H9 (cell line): ENCODE measurements around the gene SLC26A5. TPM values are rescaled to one million over a fixed set of nuclear protein-coding genes. Genes with fewer than 3 reads are reported as not detected.

Experiments
- DNase-seq: peaks from one replicate; pipeline ENCODE4 v3.0.0-alpha.2; 2017
- H2AFZ ChIP-seq: one replicate; pipeline ENCODE4 v1.6.1; 2013; ENCODE audit warnings: mild to moderate bottlenecking, low read length, control low read depth, moderate library complexity
- H2AK5ac ChIP-seq: 2 replicates; pipeline ENCODE4 v1.6.1; 2013; ENCODE audit warnings: low read length, control low read depth, mixed read lengths; ENCODE audit not compliant: insufficient read length
- H2BK120ac ChIP-seq: one replicate; pipeline ENCODE4 v1.6.1; 2013; ENCODE audit warnings: low read depth, mild to moderate bottlenecking, low read length, control low read depth, inconsistent platforms; ENCODE audit not compliant: poor library complexity, severe bottlenecking
- H2BK12ac ChIP-seq: 2 replicates; pipeline ENCODE4 v1.6.1; 2013; ENCODE audit warnings: low read length, control low read depth, mixed read lengths, low read depth; ENCODE audit not compliant: insufficient read length
- H2BK15ac ChIP-seq: 2 replicates; pipeline ENCODE4 v1.6.1; 2013; ENCODE audit warnings: low read depth, low read length, control low read depth
- H2BK20ac ChIP-seq: one replicate; pipeline ENCODE4 v1.6.1; 2013; ENCODE audit warnings: low read depth, mild to moderate bottlenecking, low read length, control low read depth, inconsistent platforms; ENCODE audit not compliant: poor library complexity, severe bottlenecking
- H2BK5ac ChIP-seq: 2 replicates; pipeline ENCODE4 v1.6.1; 2013; ENCODE audit warnings: low read length, control low read depth, mixed read lengths; ENCODE audit not compliant: insufficient read length
- H3K14ac ChIP-seq: 2 replicates; pipeline ENCODE4 v1.6.1; 2013; ENCODE audit warnings: low read length, control low read depth; ENCODE audit not compliant: insufficient read depth
- H3K18ac ChIP-seq: 2 replicates; pipeline ENCODE4 v1.6.1; 2013; ENCODE audit warnings: low read depth, mild to moderate bottlenecking, mixed read lengths, low read length, control low read depth; ENCODE audit not compliant: insufficient read length
- H3K23ac ChIP-seq: 2 replicates; pipeline ENCODE4 v1.6.1; 2013; ENCODE audit warnings: low read length, control low read depth, mixed read lengths, low read depth; ENCODE audit not compliant: insufficient read length
- H3K23me2 ChIP-seq: 2 replicates; pipeline ENCODE4 v1.6.1; 2013; ENCODE audit warnings: low read depth, mild to moderate bottlenecking, mixed read lengths, low read length, control low read depth; ENCODE audit not compliant: insufficient read length, poor library complexity, severe bottlenecking
- H3K27ac ChIP-seq: 2 replicates; pipeline ENCODE4 v1.5.1; 2013; ENCODE audit warnings: low read length, control low read depth, mixed read lengths, low read depth; ENCODE audit not compliant: insufficient read length
- H3K27me3 ChIP-seq: 2 replicates; pipeline ENCODE4 v1.6.1; 2013; ENCODE audit warnings: low read length, control low read depth, inconsistent platforms; ENCODE audit not compliant: insufficient read depth
- H3K4ac ChIP-seq: 2 replicates; pipeline ENCODE4 v1.6.1; 2013; ENCODE audit warnings: low read depth, mild to moderate bottlenecking, control low read depth, inconsistent platforms, low read length, moderate library complexity
- H3K4me1 ChIP-seq: 2 replicates; pipeline ENCODE4 v1.6.1; 2013; ENCODE audit warnings: low read length, control low read depth, inconsistent platforms; ENCODE audit not compliant: insufficient read depth
- H3K4me2 ChIP-seq: 2 replicates; pipeline ENCODE4 v1.6.1; 2013; ENCODE audit warnings: low read length, control low read depth, mixed read lengths; ENCODE audit not compliant: insufficient read length, insufficient read depth
- H3K56ac ChIP-seq: 2 replicates; pipeline ENCODE4 v1.6.1; 2013; ENCODE audit warnings: low read depth, mild to moderate bottlenecking, mixed read lengths, low read length, control low read depth; ENCODE audit not compliant: insufficient read length
- H3K79me1 ChIP-seq: 2 replicates; pipeline ENCODE4 v1.6.1; 2013; ENCODE audit warnings: low read depth, mild to moderate bottlenecking, moderate library complexity, low read length, control low read depth, inconsistent platforms; ENCODE audit not compliant: insufficient read depth, poor library complexity, severe bottlenecking
- H3K79me2 ChIP-seq: 2 replicates; pipeline ENCODE4 v1.6.1; 2013; ENCODE audit warnings: low read length, control low read depth, inconsistent platforms; ENCODE audit not compliant: insufficient read depth
- H3K9ac ChIP-seq: 2 replicates; pipeline ENCODE4 v1.6.1; 2013; ENCODE audit warnings: low read length, control low read depth, mixed read lengths; ENCODE audit not compliant: insufficient read length; ENCODE audit errors: extremely low read depth
- H3K9me3 ChIP-seq: one replicate; pipeline ENCODE4 v1.6.1; 2013; ENCODE audit warnings: low read depth, low read length, inconsistent platforms; ENCODE audit not compliant: control insufficient read depth
- H3T11ph ChIP-seq: one replicate; pipeline ENCODE4 v1.6.1; 2013; ENCODE audit warnings: mild to moderate bottlenecking, low read length, control low read depth, inconsistent platforms
- H4K20me1 ChIP-seq: one replicate; pipeline ENCODE4 v1.6.1; 2013; ENCODE audit not compliant: control insufficient read depth, insufficient read length, insufficient read depth
- H4K5ac ChIP-seq: 2 replicates; pipeline ENCODE4 v1.6.1; 2013; ENCODE audit warnings: low read depth, mild to moderate bottlenecking, mixed read lengths, low read length, control low read depth; ENCODE audit not compliant: insufficient read length
- H4K8ac ChIP-seq: replicated peaks from 2 replicates; pipeline ENCODE4 v1.6.1; 2013; ENCODE audit warnings: low read length, control low read depth, mixed read lengths, low read depth; ENCODE audit not compliant: insufficient read length
- H4K91ac ChIP-seq: 2 replicates; pipeline ENCODE4 v1.6.1; 2013; ENCODE audit warnings: low read depth, mild to moderate bottlenecking, moderate library complexity, mixed read lengths, low read length, control low read depth; ENCODE audit not compliant: insufficient read length
- H3K27ac Mint-ChIP-seq, 3 experiments: 2 replicates in 2 of 3; 3 replicates in 1 of 3; pipeline ENCODE4 v1.8.0; 2020 to 2021; ENCODE audit warnings: mixed read lengths in 3 of 3, mild to moderate bottlenecking in 1 of 3, moderate library complexity in 1 of 3
- H3K27me3 Mint-ChIP-seq: 2 replicates; pipeline ENCODE4 v1.8.0; 2021; ENCODE audit warnings: low read depth, mild to moderate bottlenecking, moderate library complexity, mixed read lengths
- H3K36me3 Mint-ChIP-seq, 3 experiments: 2 replicates in 2 of 3; 3 replicates in 1 of 3; pipeline ENCODE4 v1.8.0; 2020 to 2021; ENCODE audit warnings: low read depth in 3 of 3, mixed read lengths in 3 of 3; ENCODE audit not compliant: insufficient read depth in 1 of 3
- H3K4me1 Mint-ChIP-seq, 2 experiments: 2 replicates each; pipeline ENCODE4 v1.8.0; 2020; ENCODE audit warnings: mixed read lengths in 2 of 2
- H3K4me3 Mint-ChIP-seq, 2 experiments: 2 replicates in 1 of 2; 3 replicates in 1 of 2; pipeline ENCODE4 v1.8.0; 2020 to 2021; ENCODE audit warnings: mild to moderate bottlenecking in 2 of 2, mixed read lengths in 2 of 2, moderate library complexity in 1 of 2
- H3K9me3 Mint-ChIP-seq, 2 experiments: 2 replicates in 1 of 2; 3 replicates in 1 of 2; pipeline ENCODE4 v1.8.0; 2020; ENCODE audit warnings: mild to moderate bottlenecking in 2 of 2, mixed read lengths in 2 of 2, moderate library complexity in 1 of 2
- CTCF ChIP-seq: fragments of 200-600 bp; sonication (generic); conservative IDR thresholded peaks from 3 replicates; pipeline ENCODE4 v1.8.0; 2021; ENCODE audit warnings: antibody characterized with exemption, mild to moderate bottlenecking
- WGBS: extraction: QIAGEN DNeasy Blood & Tissue Kit; methylation state at CpG from one replicate; pipeline ENCODE4 v1.1.7; 2013; ENCODE audit warnings: missing lambda C conversion rate, low lambda C conversion rate, mixed read lengths; ENCODE audit not compliant: insufficient read length; ENCODE audit errors: extremely low coverage; 5-methylcytosine and 5-hydroxymethylcytosine counted together
- total RNA-seq: library from RNA; stranded (reverse); gene quantifications from 2 replicates; pipeline ENCODE4 v1.2.1, GENCODE V29; 2021

Gene SLC26A5
- total RNA-seq, 1 experiment from 2014 or later: not detected

DNA sequence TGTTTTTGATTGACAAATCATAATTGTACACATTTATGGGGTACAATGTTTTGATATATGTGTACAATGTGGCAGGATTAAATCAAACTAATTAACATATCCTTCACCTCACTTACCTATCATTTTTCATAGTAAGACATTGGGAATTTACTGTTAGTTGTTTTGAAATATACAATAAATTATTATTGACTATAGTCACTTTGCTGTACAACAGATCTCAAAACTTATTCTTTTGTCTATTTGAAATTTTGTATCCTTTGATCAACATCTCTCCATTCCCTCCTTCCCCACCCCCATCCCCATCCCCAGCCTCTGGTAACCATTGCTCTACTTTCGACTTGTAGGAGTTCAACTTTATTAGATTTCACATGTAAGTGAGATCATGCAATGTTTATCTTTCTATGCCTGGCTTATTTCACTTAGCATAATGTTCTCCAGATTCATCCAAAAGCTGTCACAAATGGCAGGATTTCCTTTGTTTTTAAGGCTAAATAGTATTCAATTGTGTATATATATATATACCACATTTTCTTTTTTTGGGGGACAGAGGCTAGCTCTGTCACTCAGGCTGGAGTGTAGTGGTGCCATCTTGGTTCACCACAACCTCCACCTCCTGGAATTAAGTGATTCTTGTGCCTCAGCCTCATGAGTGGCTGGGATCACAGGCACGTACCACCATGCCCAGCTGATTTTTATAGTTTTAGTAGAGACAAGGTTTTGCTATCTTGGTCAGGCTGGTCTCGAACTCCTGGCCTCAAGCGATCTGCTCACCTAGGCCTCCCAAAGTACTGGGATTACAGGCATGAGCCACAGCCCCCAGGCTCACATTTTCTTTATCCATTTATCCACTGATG, 23.3 kb upstream of the SLC26A5 start:
- H3T11ph ChIP-seq: no peak overlapping the region
- no peak overlapping the region for H3K23ac ChIP-seq
- H4K8ac ChIP-seq: no peak overlapping the region
- Mint-ChIP-seq H3K36me3 (no peaks in the 10 kb centered on the region), H3K4me3 (no peak overlapping the region), H3K4me1 (no peaks in the 10 kb centered on the region), H3K27me3 (peaks cover 6% of the 10 kb centered on the region), H3K9me3 (no peaks in the 10 kb centered on the region), H3K27ac (no peak overlapping the region)
- no peak overlapping the region for H3K4me2 ChIP-seq
- no CpG with 5 or more reads among the region's 4 CpGs for WGBS
- H2BK20ac ChIP-seq: no peak overlapping the region
- H2AK5ac ChIP-seq: no peak overlapping the region
- TF ChIP-seq CTCF: no peak
- H2BK120ac ChIP-seq: no peak overlapping the region
- H2BK15ac ChIP-seq: no peak overlapping the region
- no peak overlapping the region for H3K4ac ChIP-seq
- H2BK12ac ChIP-seq: no peak overlapping the region
- no peak overlapping the region for H3K18ac ChIP-seq
- no peaks in the 10 kb centered on the region for H3K79me1 ChIP-seq
- H3K4me1 ChIP-seq: no peaks in the 10 kb centered on the region
- H4K91ac ChIP-seq: no peak overlapping the region
- no peak for DNase-seq
- H2BK5ac ChIP-seq: no peak overlapping the region
- H3K14ac ChIP-seq: no peak overlapping the region
- H2AFZ ChIP-seq: no peak overlapping the region
- no peaks in the 10 kb centered on the region for H3K27me3 ChIP-seq
- no peak overlapping the region for H4K5ac ChIP-seq
- H3K27ac ChIP-seq: no peak overlapping the region
- H4K20me1 ChIP-seq: no peaks in the 10 kb centered on the region
- H3K23me2 ChIP-seq: no peaks in the 10 kb centered on the region
- no peaks in the 10 kb centered on the region for H3K79me2 ChIP-seq
- H3K9me3 ChIP-seq: no peaks in the 10 kb centered on the region
- H3K56ac ChIP-seq: no peak overlapping the region
- H3K9ac ChIP-seq: no peak overlapping the region
